ENCODE measurements around the gene CDH13.

CDH13 gene

GRCh38 chr16:82651921-82652601 is 25.3 kb downstream of the CDH13 start:
- H2BK5ac ChIP-seq (ENCODE audit: low read depth, low read length, poor library complexity, severe bottlenecking): no peak overlapping the region
- peak overlapping the region; percentile 94 for H2AK5ac ChIP-seq (ENCODE audit: low read length, severe bottlenecking)
- 82% methylated on average over 6 of the region's 7 CpGs for WGBS
- no peaks in the 10 kb centered on the region for H3K9me3 ChIP-seq (ENCODE audit: control insufficient read depth, low read length)
- no peak overlapping the region for H3K23ac ChIP-seq (ENCODE audit: low read length in 2 of 2)
- H3K4me2 ChIP-seq (ENCODE audit: low read length, poor library complexity, severe bottlenecking): no peak overlapping the region
- H3K4ac ChIP-seq (ENCODE audit: low read depth in 1 of 2, low read length in 2 of 2): peak overlapping the region in 1 of 2 experiments; percentile 81
- H2BK15ac ChIP-seq (ENCODE audit: low read depth, poor library complexity, severe bottlenecking): no peak overlapping the region
- peak overlapping the region; percentile 43 for H4K91ac ChIP-seq (ENCODE audit: low read length)
- peak overlapping the region; percentile 42 for H2BK120ac ChIP-seq (ENCODE audit: low read depth, low read length)
- no peak overlapping the region for H3K4me3 ChIP-seq (ENCODE audit: insufficient read depth in 1 of 2, low read depth in 1 of 2, low read length in 2 of 2)
- peak overlapping the region; percentile 14 to 67 for H3K18ac ChIP-seq (ENCODE audit: low read depth in 1 of 2, low read length in 2 of 2)
- peaks cover 16% of the 10 kb centered on the region for H3K4me1 ChIP-seq (ENCODE audit: control insufficient read depth, insufficient read depth, low read depth, low read length)
- H4K8ac ChIP-seq (ENCODE audit: low read length): no peak overlapping the region
- no peak overlapping the region for H3K9ac ChIP-seq (ENCODE audit: low read length)
- H3K79me1 ChIP-seq (replicated peaks; ENCODE audit: low read length, poor library complexity, severe bottlenecking): peaks cover 22% of the 10 kb centered on the region
- H2AFZ ChIP-seq (ENCODE audit: low read depth, low read length): no peak overlapping the region
- peak; percentile 24 for DNase-seq
- peak overlapping the region in 1 of 2 experiments; percentile 67 for H2BK12ac ChIP-seq (ENCODE audit: low read length in 2 of 2)
- no peaks in the 10 kb centered on the region for H3K27me3 ChIP-seq (ENCODE audit: control insufficient read depth in 1 of 2, insufficient read depth in 1 of 2, low read length in 2 of 2)
- H3K14ac ChIP-seq (ENCODE audit: low read length in 2 of 2): no peak overlapping the region
- H3K27ac ChIP-seq (ENCODE audit: low read length, poor library complexity, severe bottlenecking): peak overlapping the region; percentile 25
- no peaks in the 10 kb centered on the region for H3K36me3 ChIP-seq (ENCODE audit: control insufficient read depth in 1 of 2, insufficient read depth in 2 of 2, low read depth in 1 of 2, low read length in 2 of 2)

- Histone ChIP-seq H2BK12ac (ENCODE audit: low read length in 2 of 2) (peak overlapping the region; percentile 27 to 60), H2BK5ac (ENCODE audit: low read depth, low read length, poor library complexity, severe bottlenecking) (peak overlapping the region; percentile 91), H3K18ac (ENCODE audit: low read depth in 1 of 2, low read length in 2 of 2) (peak overlapping the region; percentile 25 to 93), H2BK120ac (ENCODE audit: low read depth, low read length) (peak overlapping the region; percentile 82), H3K9ac (ENCODE audit: low read length) (no peak overlapping the region), H2AK5ac (ENCODE audit: low read length, severe bottlenecking) (peak overlapping the region; percentile 29), H3K4me1 (ENCODE audit: control insufficient read depth, insufficient read depth, low read depth, low read length) (peaks cover 16% of the 10 kb centered on the region), H4K8ac (ENCODE audit: low read length) (peak overlapping the region; percentile 16), H3K79me1 (replicated peaks; ENCODE audit: low read length, poor library complexity, severe bottlenecking) (peaks cover 15% of the 10 kb centered on the region), H3K14ac (ENCODE audit: low read length in 2 of 2) (no peak overlapping the region), H3K23ac (ENCODE audit: low read length in 2 of 2) (no peak overlapping the region), H3K4ac (ENCODE audit: low read depth in 1 of 2, low read length in 2 of 2) (no peak overlapping the region), H2AFZ (ENCODE audit: low read depth, low read length) (no peak overlapping the region), H3K9me3 (ENCODE audit: control insufficient read depth, low read length) (no peaks in the 10 kb centered on the region), H3K4me3 (ENCODE audit: insufficient read depth in 1 of 2, low read depth in 1 of 2, low read length in 2 of 2) (no peak overlapping the region), H4K91ac (ENCODE audit: low read length) (no peak overlapping the region), H3K4me2 (ENCODE audit: low read length, poor library complexity, severe bottlenecking) (no peak overlapping the region), H3K36me3 (ENCODE audit: control insufficient read depth in 1 of 2, insufficient read depth in 2 of 2, low read depth in 1 of 2, low read length in 2 of 2) (no peaks in the 10 kb centered on the region), H2BK15ac (ENCODE audit: low read depth, poor library complexity, severe bottlenecking) (no peak overlapping the region), H3K27me3 (ENCODE audit: control insufficient read depth in 1 of 2, insufficient read depth in 1 of 2, low read length in 2 of 2) (no peaks in the 10 kb centered on the region), H3K27ac (ENCODE audit: low read length, poor library complexity, severe bottlenecking) (peak overlapping the region; percentile 94)
- peak; percentile 17 for DNase-seq
- 83% methylated on average over 4 of the region's 4 CpGs for WGBS
Observed at GRCh38 chr16:82652826-82653225, 26.1 kb downstream of the CDH13 start.

GRCh38 chr16:82653550-82654511 is 27.1 kb downstream of the CDH13 start:
- Histone ChIP-seq H2AK5ac (ENCODE audit: low read length, severe bottlenecking) (peak overlapping the region; percentile 78), H3K9ac (ENCODE audit: low read length) (peak overlapping the region; percentile 37), H3K4me2 (ENCODE audit: low read length, poor library complexity, severe bottlenecking) (peak overlapping the region; percentile 58), H2BK12ac (ENCODE audit: low read length in 2 of 2) (peak overlapping the region; percentile 65 to 75), H3K4me3 (ENCODE audit: insufficient read depth in 1 of 2, low read depth in 1 of 2, low read length in 2 of 2) (peak overlapping the region in 1 of 2 experiments; percentile 12), H3K36me3 (ENCODE audit: control insufficient read depth in 1 of 2, insufficient read depth in 2 of 2, low read depth in 1 of 2, low read length in 2 of 2) (no peaks in the 10 kb centered on the region), H3K79me1 (replicated peaks; ENCODE audit: low read length, poor library complexity, severe bottlenecking) (peaks cover 17% of the 10 kb centered on the region), H3K4me1 (ENCODE audit: control insufficient read depth, insufficient read depth, low read depth, low read length) (peaks cover 16% of the 10 kb centered on the region), H2BK120ac (ENCODE audit: low read depth, low read length) (peak overlapping the region; percentile 82), H3K18ac (ENCODE audit: low read depth in 1 of 2, low read length in 2 of 2) (peak overlapping the region; percentile 86 to 93), H3K23ac (ENCODE audit: low read length in 2 of 2) (peak overlapping the region in 1 of 2 experiments; percentile 92), H2BK5ac (ENCODE audit: low read depth, low read length, poor library complexity, severe bottlenecking) (peak overlapping the region; percentile 96), H3K27me3 (ENCODE audit: control insufficient read depth in 1 of 2, insufficient read depth in 1 of 2, low read length in 2 of 2) (no peaks in the 10 kb centered on the region), H2AFZ (ENCODE audit: low read depth, low read length) (no peak overlapping the region), H3K14ac (ENCODE audit: low read length in 2 of 2) (peak overlapping the region in 1 of 2 experiments; percentile 38), H4K91ac (ENCODE audit: low read length) (peak overlapping the region; percentile 94), H2BK15ac (ENCODE audit: low read depth, poor library complexity, severe bottlenecking) (no peak overlapping the region), H3K4ac (ENCODE audit: low read depth in 1 of 2, low read length in 2 of 2) (peak overlapping the region; percentile 85 to 91), H3K9me3 (ENCODE audit: control insufficient read depth, low read length) (no peaks in the 10 kb centered on the region), H4K8ac (ENCODE audit: low read length) (peak overlapping the region; percentile 94), H3K27ac (ENCODE audit: low read length, poor library complexity, severe bottlenecking) (peak overlapping the region; percentile 98)
- DNase-seq: peak; percentile 97
- WGBS: 0% methylated on average over 10 of the region's 11 CpGs
